ENCODE results near the gene ATPAF1.
"Not testable (repeated sequence)": the region's sequence is repeated elsewhere in the genome, so short reads cannot be mapped to it uniquely, and the experiment has no call there.

The ATPAF1 gene, protein sequence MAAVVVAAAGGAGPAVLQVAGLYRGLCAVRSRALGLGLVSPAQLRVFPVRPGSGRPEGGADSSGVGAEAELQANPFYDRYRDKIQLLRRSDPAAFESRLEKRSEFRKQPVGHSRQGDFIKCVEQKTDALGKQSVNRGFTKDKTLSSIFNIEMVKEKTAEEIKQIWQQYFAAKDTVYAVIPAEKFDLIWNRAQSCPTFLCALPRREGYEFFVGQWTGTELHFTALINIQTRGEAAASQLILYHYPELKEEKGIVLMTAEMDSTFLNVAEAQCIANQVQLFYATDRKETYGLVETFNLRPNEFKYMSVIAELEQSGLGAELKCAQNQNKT

DNA sequence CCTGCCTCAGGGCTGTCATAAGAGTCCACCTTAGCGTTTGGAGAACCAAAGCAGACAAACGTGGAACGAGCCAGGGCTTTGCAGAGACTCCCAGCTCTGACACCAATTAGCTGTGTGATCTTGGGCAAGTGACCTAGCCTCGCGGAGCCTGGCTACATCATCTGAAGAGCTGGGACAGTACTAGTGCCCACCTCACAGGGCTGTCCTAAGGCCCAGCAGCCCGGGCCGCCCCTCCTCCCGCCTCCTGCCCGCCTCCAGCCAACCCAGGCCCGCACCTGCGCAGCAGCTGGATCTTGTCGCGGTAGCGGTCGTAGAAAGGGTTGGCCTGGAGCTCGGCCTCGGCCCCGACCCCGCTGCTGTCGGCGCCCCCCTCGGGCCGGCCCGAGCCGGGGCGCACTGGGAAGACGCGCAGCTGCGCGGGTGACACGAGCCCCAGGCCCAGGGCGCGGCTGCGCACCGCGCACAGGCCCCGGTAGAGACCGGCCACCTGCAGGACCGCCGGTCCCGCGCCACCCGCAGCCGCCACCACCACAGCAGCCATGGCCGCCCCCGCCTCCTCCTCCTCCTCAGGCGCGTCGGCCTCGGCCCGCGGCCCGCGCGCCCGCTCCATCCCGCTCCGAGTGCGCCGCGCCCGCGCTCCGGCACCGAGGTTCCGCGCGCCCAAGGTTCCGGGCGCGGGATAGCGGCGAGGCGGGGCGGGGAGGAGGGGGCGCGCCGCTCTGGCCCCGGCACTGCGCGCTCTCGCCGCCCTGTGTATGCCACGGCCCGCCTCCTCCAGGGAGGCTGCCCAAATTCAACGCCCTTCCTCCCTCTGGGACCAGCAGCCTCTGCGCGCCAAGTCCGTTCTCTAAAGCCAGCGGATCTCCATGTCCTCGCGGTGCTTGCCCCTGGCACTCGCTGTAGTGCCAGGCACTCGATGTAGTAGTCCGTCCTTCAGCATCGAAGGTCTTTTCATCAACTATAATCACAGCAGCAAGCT, at the start of gene ATPAF1:
Gene ATPAF1 (minus strand): TSS at position 583 of the 979 bp plus-strand sequence. CDS start 42 bp downstream, at position 541.
- H3K4me1 ChIP-seq (ENCODE audit: control insufficient read depth, insufficient read depth, low read length): peaks cover 2% of the 10 kb centered on the region; the same call in 1 of the 2 replicates
- no peaks in the 10 kb centered on the region for H3K9me3 ChIP-seq (ENCODE audit: control insufficient read depth, insufficient read depth, low read length)
- H3K4me3 ChIP-seq (ENCODE audit: low read length): peak within 1 kb of the TSS; percentile 88; the same call in 1 of the 2 replicates
- DNase-seq (ENCODE audit: low read depth, low spot score): peak; percentile 58
- no peak within 1 kb of the TSS for H3K27ac ChIP-seq (ENCODE audit: low read length)
- no CpG with 5 or more reads among the region's 96 CpGs for WGBS (ENCODE audit: insufficient coverage, insufficient read length)
- no peaks in the 10 kb centered on the region for H3K27me3 ChIP-seq (ENCODE audit: control insufficient read depth, insufficient read depth, low read length)
- no peaks in the 10 kb centered on the region; the same call in 1 of the 2 replicates for H3K36me3 ChIP-seq (ENCODE audit: control insufficient read depth, insufficient read depth, low read length)

DNA sequence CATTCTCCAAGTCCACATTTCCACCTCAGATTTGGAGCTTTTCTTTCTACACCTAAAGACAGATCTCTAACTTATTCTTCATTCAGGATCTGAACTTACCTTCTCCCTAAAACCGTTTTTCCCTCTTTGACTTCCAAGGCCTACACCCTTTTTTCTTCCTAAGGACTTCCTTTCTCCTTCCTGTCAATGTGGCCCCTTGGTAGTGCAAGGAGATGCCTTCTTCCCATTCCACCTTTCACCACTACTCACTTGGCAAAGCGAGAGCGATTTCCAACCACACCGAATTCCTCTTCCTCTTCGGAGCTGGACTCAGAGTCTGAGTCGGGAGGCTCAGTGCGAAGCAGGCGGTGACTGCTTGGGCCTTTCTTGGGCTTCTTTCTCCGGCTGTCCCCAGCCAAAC, 49.5 kb upstream of the ATPAF1 start:
- Histone ChIP-seq H3K9me3 (ENCODE audit: control insufficient read depth, insufficient read depth, low read length) (no peaks in the 10 kb centered on the region), H3K4me3 (ENCODE audit: low read length) (no peak overlapping the region; the same call in 1 of the 2 replicates), H3K27ac (ENCODE audit: low read length) (no peak overlapping the region), H3K27me3 (ENCODE audit: control insufficient read depth, insufficient read depth, low read length) (no peaks in the 10 kb centered on the region), H3K36me3 (ENCODE audit: control insufficient read depth, insufficient read depth, low read length) (peaks cover 3% of the 10 kb centered on the region; the same call in 1 of the 2 replicates), H3K4me1 (ENCODE audit: control insufficient read depth, insufficient read depth, low read length) (no peaks in the 10 kb centered on the region)
- no peak for DNase-seq (ENCODE audit: low read depth, low spot score)
- no CpG with 5 or more reads among the region's 9 CpGs for WGBS (ENCODE audit: insufficient coverage, insufficient read length)

DNA sequence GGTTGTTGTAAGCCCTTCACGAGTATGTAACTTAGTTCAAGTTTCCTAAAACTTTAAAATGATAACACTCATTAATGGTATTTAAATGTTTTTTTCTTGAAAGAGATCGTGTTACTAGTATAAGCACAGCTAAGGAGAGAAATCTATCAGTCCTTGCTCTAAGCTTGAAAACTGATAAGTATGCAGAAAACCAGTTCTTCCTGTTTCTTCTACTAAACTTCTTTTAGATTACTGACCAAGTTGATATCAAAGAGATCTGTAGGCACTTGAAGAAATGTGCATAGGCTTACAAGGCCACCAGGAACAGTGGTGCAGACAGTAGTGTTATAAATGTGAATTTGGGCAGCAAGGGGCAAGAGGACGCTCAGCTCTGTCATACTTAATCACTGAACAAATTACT, 46.8 kb upstream of the ATPAF1 start:
- H3K27ac ChIP-seq (ENCODE audit: low read length): no peak overlapping the region
- no peak overlapping the region for H3K4me3 ChIP-seq (ENCODE audit: low read length)
- no peaks in the 10 kb centered on the region for H3K4me1 ChIP-seq (ENCODE audit: control insufficient read depth, insufficient read depth, low read length)
- DNase-seq (ENCODE audit: low read depth, low spot score): no peak
- H3K36me3 ChIP-seq (ENCODE audit: control insufficient read depth, insufficient read depth, low read length): peaks cover 3% of the 10 kb centered on the region; the same call in 1 of the 2 replicates
- H3K9me3 ChIP-seq (ENCODE audit: control insufficient read depth, insufficient read depth, low read length): no peaks in the 10 kb centered on the region
- no CpG with 5 or more reads among the region's 3 CpGs for WGBS (ENCODE audit: insufficient coverage, insufficient read length)
- no peaks in the 10 kb centered on the region for H3K27me3 ChIP-seq (ENCODE audit: control insufficient read depth, insufficient read depth, low read length)

DNA sequence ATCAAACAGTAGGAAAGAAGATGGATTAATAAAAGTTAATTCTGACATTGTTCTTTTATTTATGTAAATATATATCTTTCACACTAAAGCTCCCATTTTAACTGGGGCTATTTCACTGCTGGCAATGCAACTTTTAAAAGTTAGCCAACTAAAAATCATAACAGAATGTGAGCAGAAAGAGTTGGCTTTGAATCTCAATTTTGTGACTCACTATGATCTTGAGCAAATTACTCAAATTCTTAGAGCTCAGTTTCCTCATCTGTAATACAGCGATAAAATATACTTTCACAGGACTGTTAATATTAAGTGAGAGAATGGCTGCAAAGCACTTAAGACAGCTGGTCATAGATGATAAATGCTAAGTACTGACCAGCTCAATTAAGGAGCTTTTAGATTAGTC, 40.0 kb upstream of the ATPAF1 start:
- no peaks in the 10 kb centered on the region for H3K27me3 ChIP-seq (ENCODE audit: control insufficient read depth, insufficient read depth, low read length)
- H3K9me3 ChIP-seq (ENCODE audit: control insufficient read depth, insufficient read depth, low read length): no peaks in the 10 kb centered on the region
- no peak overlapping the region for H3K4me3 ChIP-seq (ENCODE audit: low read length)
- no peak overlapping the region for H3K27ac ChIP-seq (ENCODE audit: low read length)
- DNase-seq (ENCODE audit: low read depth, low spot score): no peak
- H3K36me3 ChIP-seq (ENCODE audit: control insufficient read depth, insufficient read depth, low read length): peaks cover 9% of the 10 kb centered on the region; the same call in 1 of the 2 replicates
- no peaks in the 10 kb centered on the region for H3K4me1 ChIP-seq (ENCODE audit: control insufficient read depth, insufficient read depth, low read length)
- no CpG with 5 or more reads among the region's 1 CpG for WGBS (ENCODE audit: insufficient coverage, insufficient read length)

DNA sequence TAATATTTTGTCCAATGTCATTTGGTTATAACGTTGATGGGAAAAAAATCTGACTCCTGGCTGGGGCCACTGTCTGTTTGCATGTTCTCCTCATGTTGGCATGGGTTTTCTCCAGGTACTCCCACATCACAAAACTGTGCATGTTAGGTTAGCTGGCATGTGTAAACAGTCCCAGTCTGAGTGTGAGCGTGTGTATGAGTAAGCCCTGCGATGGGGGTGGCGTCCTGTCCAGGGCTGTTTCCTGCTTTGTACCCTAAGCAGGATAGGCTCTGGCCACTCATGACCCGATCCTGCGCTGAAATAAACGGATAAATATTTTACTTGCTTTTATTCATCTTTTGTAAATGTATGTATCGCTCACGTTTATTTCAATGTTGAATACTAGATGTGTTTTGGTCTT, 37.2 kb upstream of the ATPAF1 start:
- no peak overlapping the region for H3K27ac ChIP-seq (ENCODE audit: low read length)
- H3K4me3 ChIP-seq (ENCODE audit: low read length): no peak overlapping the region
- WGBS (ENCODE audit: insufficient coverage, insufficient read length): no CpG with 5 or more reads among the region's 9 CpGs
- peaks cover 9% of the 10 kb centered on the region; the same call in 1 of the 2 replicates for H3K36me3 ChIP-seq (ENCODE audit: control insufficient read depth, insufficient read depth, low read length)
- H3K27me3 ChIP-seq (ENCODE audit: control insufficient read depth, insufficient read depth, low read length): no peaks in the 10 kb centered on the region
- no peaks in the 10 kb centered on the region for H3K4me1 ChIP-seq (ENCODE audit: control insufficient read depth, insufficient read depth, low read length)
- H3K9me3 ChIP-seq (ENCODE audit: control insufficient read depth, insufficient read depth, low read length): no peaks in the 10 kb centered on the region
- no peak for DNase-seq (ENCODE audit: low read depth, low spot score)

DNA sequence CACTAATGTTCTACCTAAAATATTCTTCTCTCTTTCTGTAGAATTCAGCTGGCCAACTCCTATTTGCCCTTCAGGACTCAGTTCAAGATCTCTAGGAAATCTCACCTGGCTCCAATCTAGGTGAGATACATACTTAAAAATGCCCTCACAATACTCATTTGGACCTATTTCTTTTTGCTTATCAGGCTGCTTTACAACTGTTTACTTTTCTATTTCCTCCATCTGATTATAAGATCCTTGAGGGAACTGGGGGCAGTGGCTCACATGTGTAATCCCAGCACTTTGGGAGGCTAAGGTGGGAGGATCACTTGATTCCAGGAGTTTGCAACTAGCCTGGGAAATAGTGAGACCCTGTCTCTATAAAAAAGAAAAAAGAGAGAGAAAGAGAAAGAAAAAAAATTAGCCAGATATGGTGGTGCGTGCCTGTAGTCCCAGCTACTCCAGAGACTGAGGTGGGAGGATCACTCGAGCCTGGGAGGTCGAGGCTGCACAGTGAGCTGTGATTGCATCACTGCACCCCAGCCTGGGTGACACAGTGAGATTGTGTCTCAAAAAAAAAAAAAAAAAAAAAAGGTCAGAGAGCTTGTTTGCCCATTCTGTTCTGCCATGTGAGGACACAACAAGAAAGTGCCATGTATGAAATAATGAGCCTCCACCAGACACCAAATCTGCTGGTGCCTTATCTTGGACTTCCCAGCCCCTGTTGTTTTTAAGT, 35.9 kb upstream of the ATPAF1 start:
- Histone ChIP-seq H3K4me1 (ENCODE audit: control insufficient read depth, insufficient read depth, low read length) (no peaks in the 10 kb centered on the region), H3K9me3 (ENCODE audit: control insufficient read depth, insufficient read depth, low read length) (no peaks in the 10 kb centered on the region), H3K27ac (ENCODE audit: low read length) (no peak overlapping the region), H3K27me3 (ENCODE audit: control insufficient read depth, insufficient read depth, low read length) (no peaks in the 10 kb centered on the region), H3K36me3 (ENCODE audit: control insufficient read depth, insufficient read depth, low read length) (peaks cover 9% of the 10 kb centered on the region; the same call in 1 of the 2 replicates), H3K4me3 (ENCODE audit: low read length) (no peak overlapping the region)
- DNase-seq (ENCODE audit: low read depth, low spot score): no peak
- WGBS (ENCODE audit: insufficient coverage, insufficient read length): no CpG with 5 or more reads among the region's 3 CpGs

DNA sequence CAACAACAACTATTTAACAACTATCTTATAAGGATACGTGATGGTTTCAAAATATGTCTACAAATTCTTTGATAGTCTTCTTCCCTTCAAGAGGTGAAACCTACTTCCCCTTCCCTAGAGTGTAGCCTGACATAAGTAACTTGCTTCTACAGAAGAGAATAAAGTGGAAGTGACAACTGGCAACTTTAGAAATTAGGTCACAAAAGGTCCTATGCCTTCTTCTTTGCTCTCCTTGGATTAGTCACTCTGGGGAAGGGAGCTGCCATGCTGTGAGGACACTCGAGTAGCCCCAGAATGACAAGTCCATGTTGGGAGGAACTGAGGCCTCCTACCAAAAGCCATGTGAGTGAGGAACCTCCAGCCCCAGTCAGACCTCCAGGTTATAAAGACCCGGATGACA, 31.5 kb upstream of the ATPAF1 start:
- no peak overlapping the region for H3K27ac ChIP-seq (ENCODE audit: low read length)
- no peaks in the 10 kb centered on the region; the same call in 1 of the 2 replicates for H3K36me3 ChIP-seq (ENCODE audit: control insufficient read depth, insufficient read depth, low read length)
- WGBS (ENCODE audit: insufficient coverage, insufficient read length): no CpG with 5 or more reads among the region's 3 CpGs
- DNase-seq (ENCODE audit: low read depth, low spot score): no peak
- no peaks in the 10 kb centered on the region for H3K4me1 ChIP-seq (ENCODE audit: control insufficient read depth, insufficient read depth, low read length)
- H3K27me3 ChIP-seq (ENCODE audit: control insufficient read depth, insufficient read depth, low read length): no peaks in the 10 kb centered on the region
- H3K9me3 ChIP-seq (ENCODE audit: control insufficient read depth, insufficient read depth, low read length): no peaks in the 10 kb centered on the region
- no peak overlapping the region for H3K4me3 ChIP-seq (ENCODE audit: low read length)

DNA sequence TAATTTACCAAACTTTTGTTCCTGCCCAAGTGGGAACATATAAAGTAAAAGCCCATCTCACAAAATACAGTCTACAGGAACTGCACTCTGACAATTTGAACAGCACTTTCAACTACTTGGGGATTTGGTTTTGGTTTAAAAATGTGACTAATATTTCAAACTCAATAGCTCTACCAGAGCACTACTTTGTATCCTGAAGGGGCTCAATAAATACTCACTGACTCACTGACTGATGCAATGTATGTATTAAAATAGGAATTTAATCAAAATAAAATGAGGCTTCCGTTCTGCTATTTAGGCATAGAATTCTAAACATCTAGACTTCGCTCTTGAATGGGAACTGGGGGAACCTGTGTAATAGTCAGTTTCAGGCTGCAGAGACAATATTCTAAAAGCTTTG, 28.9 kb upstream of the ATPAF1 start:
- Histone ChIP-seq H3K27ac (ENCODE audit: low read length) (no peak overlapping the region), H3K9me3 (ENCODE audit: control insufficient read depth, insufficient read depth, low read length) (no peaks in the 10 kb centered on the region), H3K27me3 (ENCODE audit: control insufficient read depth, insufficient read depth, low read length) (no peaks in the 10 kb centered on the region), H3K4me3 (ENCODE audit: low read length) (no peak overlapping the region), H3K4me1 (ENCODE audit: control insufficient read depth, insufficient read depth, low read length) (no peaks in the 10 kb centered on the region), H3K36me3 (ENCODE audit: control insufficient read depth, insufficient read depth, low read length) (no peaks in the 10 kb centered on the region; the same call in 1 of the 2 replicates)
- WGBS (ENCODE audit: insufficient coverage, insufficient read length): no CpG with 5 or more reads among the region's 2 CpGs
- DNase-seq (ENCODE audit: low read depth, low spot score): no peak

DNA sequence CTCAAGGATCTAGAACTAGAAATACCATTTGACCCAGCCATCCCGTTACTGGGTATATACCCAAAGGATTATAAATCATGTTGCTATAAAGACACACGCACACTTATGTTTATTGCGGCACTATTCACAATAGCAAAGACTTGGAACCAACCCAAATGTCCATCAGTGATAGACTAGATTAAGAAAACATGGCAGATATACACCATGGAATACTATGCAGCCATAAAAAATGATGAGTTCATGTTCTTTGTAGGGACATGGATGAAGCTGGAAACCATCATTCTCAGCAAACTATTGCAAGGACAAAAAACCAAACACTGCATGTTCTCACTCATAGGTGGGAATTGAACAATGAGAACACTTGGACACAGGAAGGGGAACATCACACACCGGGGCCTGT, 26.5 kb upstream of the ATPAF1 start:
- not testable (repeated sequence) for H3K9me3 ChIP-seq (ENCODE audit: control insufficient read depth, insufficient read depth, low read length); H3K36me3 ChIP-seq (ENCODE audit: control insufficient read depth, insufficient read depth, low read length); H3K4me3 ChIP-seq (ENCODE audit: low read length); H3K27me3 ChIP-seq (ENCODE audit: control insufficient read depth, insufficient read depth, low read length); H3K27ac ChIP-seq (ENCODE audit: low read length); H3K4me1 ChIP-seq (ENCODE audit: control insufficient read depth, insufficient read depth, low read length); DNase-seq (ENCODE audit: low read depth, low spot score)
- WGBS (ENCODE audit: insufficient coverage, insufficient read length): no CpG with 5 or more reads among the region's 4 CpGs

Measured in iPS DF 6.9 (cell line).